Neuron (in vitro differentiated cells): ENCODE results near the gene TNNC2.
"Not testable (repeated sequence)": the region's sequence is repeated elsewhere in the genome, so short reads cannot be mapped to it uniquely, and the experiment has no call there.

ENCODE experiments used
- H2AFZ ChIP-seq: one replicate; pipeline ENCODE4 v1.6.1; 2013; ENCODE audit warnings: low read depth, mild to moderate bottlenecking, inconsistent platforms, low read length, moderate library complexity
- H3K27me3 ChIP-seq: one replicate; pipeline ENCODE4 v1.6.1; 2013; ENCODE audit warnings: low read length; ENCODE audit not compliant: insufficient read depth
- H3K36me3 ChIP-seq: one replicate; pipeline ENCODE4 v1.6.1; 2013; ENCODE audit warnings: low read length; ENCODE audit not compliant: insufficient read depth
- H3K4me1 ChIP-seq: one replicate; pipeline ENCODE4 v1.6.1; 2013; ENCODE audit warnings: low read length; ENCODE audit not compliant: insufficient read depth
- H3K4me3 ChIP-seq: 2 replicates; pipeline ENCODE4 v1.5.1; 2013; ENCODE audit warnings: mild to moderate bottlenecking, low read length, moderate library complexity
- H3K9me3 ChIP-seq: one replicate; pipeline ENCODE4 v1.6.1; 2013; ENCODE audit warnings: low read length

Gene TNNC2

GRCh38 chr20:45840700-45841198 is 13.6 kb upstream of the TNNC2 start:
- Histone ChIP-seq H3K4me1 (no peaks in the 10 kb centered on the region), H3K9me3 (no peaks in the 10 kb centered on the region), H3K4me3 (no peak overlapping the region), H2AFZ (no peak overlapping the region), H3K36me3 (peaks cover 53% of the 10 kb centered on the region), H3K27me3 (no peaks in the 10 kb centered on the region)

- H3K4me1 ChIP-seq = peaks cover 10% of the 10 kb centered on the region
- no peaks in the 10 kb centered on the region for H3K27me3 ChIP-seq
- H3K4me3 ChIP-seq = no peak overlapping the region
- H3K9me3 ChIP-seq = no peaks in the 10 kb centered on the region
- no peak overlapping the region for H2AFZ ChIP-seq
- peaks cover 18% of the 10 kb centered on the region for H3K36me3 ChIP-seq
Measured at GRCh38 chr20:45836841-45837240, 9.7 kb upstream of the TNNC2 start.

- Histone ChIP-seq H2AFZ (no peak overlapping the region), H3K36me3 (peaks cover 10% of the 10 kb centered on the region), H3K27me3 (no peaks in the 10 kb centered on the region), H3K4me3 (no peak overlapping the region), H3K4me1 (peaks cover 10% of the 10 kb centered on the region), H3K9me3 (no peaks in the 10 kb centered on the region)
Measured at GRCh38 chr20:45835825-45836224, 8.7 kb upstream of the TNNC2 start.

- Histone ChIP-seq H3K9me3 (no peaks in the 10 kb centered on the region), H2AFZ (no peak overlapping the region), H3K4me1 (peaks cover 10% of the 10 kb centered on the region), H3K36me3 (peaks cover 7% of the 10 kb centered on the region), H3K4me3 (no peak overlapping the region), H3K27me3 (no peaks in the 10 kb centered on the region)
Measured at GRCh38 chr20:45835329-45835765, 8.2 kb upstream of the TNNC2 start.

- H3K4me3 ChIP-seq = peak overlapping the region; percentile 74
- H3K36me3 ChIP-seq = peaks cover 6% of the 10 kb centered on the region
- no peaks in the 10 kb centered on the region for H3K27me3 ChIP-seq
- no peak overlapping the region for H2AFZ ChIP-seq
- H3K4me1 ChIP-seq = peaks cover 10% of the 10 kb centered on the region
- no peaks in the 10 kb centered on the region for H3K9me3 ChIP-seq
Measured at GRCh38 chr20:45834797-45835161, 7.7 kb upstream of the TNNC2 start.

- Histone ChIP-seq H2AFZ (peak overlapping the region; percentile 83), H3K27me3 (no peaks in the 10 kb centered on the region), H3K4me3 (peak overlapping the region; percentile 74), H3K4me1 (peaks cover 10% of the 10 kb centered on the region), H3K36me3 (peaks cover 6% of the 10 kb centered on the region), H3K9me3 (no peaks in the 10 kb centered on the region)
Measured at GRCh38 chr20:45833883-45834796, 7.0 kb upstream of the TNNC2 start.

GRCh38 chr20:45833030-45833882 is 6.1 kb upstream of the TNNC2 start, which contains the start of gene SNX21:
Gene SNX21 (plus strand): TSS chr20:45833799. CDS start chr20:45833920, 121 bp downstream.
- Histone ChIP-seq H3K27me3 (no peaks in the 10 kb centered on the region), H3K9me3 (no peaks in the 10 kb centered on the region), H3K36me3 (peaks cover 6% of the 10 kb centered on the region)

GRCh38 chr20:45832619-45833018 is 5.5 kb upstream of the TNNC2 start:
- H3K4me3 ChIP-seq = peak overlapping the region; percentile 74
- H3K4me1 ChIP-seq = peaks cover 12% of the 10 kb centered on the region

More at GRCh38 chr20:45833030-45833882, 6.1 kb upstream of the TNNC2 start, which contains the start of gene SNX21:
- Histone ChIP-seq H3K4me3 (peak within 1 kb of the TSS; percentile 74), H3K4me1 (peaks cover 12% of the 10 kb centered on the region), H2AFZ (peak within 1 kb of the TSS; percentile 83)

GRCh38 chr20:45829673-45830106 is 2.6 kb upstream of the TNNC2 start:
- not testable (repeated sequence) for H3K27me3 ChIP-seq, H3K36me3 ChIP-seq, H3K9me3 ChIP-seq, H2AFZ ChIP-seq, H3K4me3 ChIP-seq
- H3K4me1 ChIP-seq = peaks cover 17% of the 10 kb centered on the region

More at GRCh38 chr20:45832619-45833018, 5.5 kb upstream of the TNNC2 start:
- Histone ChIP-seq H2AFZ (no peak overlapping the region), H3K36me3 (peaks cover 6% of the 10 kb centered on the region), H3K27me3 (no peaks in the 10 kb centered on the region), H3K9me3 (no peaks in the 10 kb centered on the region)

- Histone ChIP-seq H3K36me3 (no peaks in the 10 kb centered on the region), H3K4me3 (no peak overlapping the region)
Measured at GRCh38 chr20:45828589-45828988, 1.5 kb upstream of the TNNC2 start.

GRCh38 chr20:45827712-45828111 is 600 bp upstream of the TNNC2 start:
- H3K27me3 ChIP-seq = no peaks in the 10 kb centered on the region
- H2AFZ ChIP-seq = no peak overlapping the region

More at GRCh38 chr20:45828589-45828988, 1.5 kb upstream of the TNNC2 start:
- Histone ChIP-seq H3K9me3 (no peaks in the 10 kb centered on the region), H2AFZ (no peak overlapping the region), H3K27me3 (no peaks in the 10 kb centered on the region), H3K4me1 (peaks cover 13% of the 10 kb centered on the region)

GRCh38 chr20:45826381-45827019 is 612 bp downstream of the TNNC2 start:
- Histone ChIP-seq H3K9me3 (no peaks in the 10 kb centered on the region), H3K36me3 (no peaks in the 10 kb centered on the region), H3K27me3 (no peaks in the 10 kb centered on the region), H3K4me1 (peaks cover 7% of the 10 kb centered on the region), H2AFZ (no peak overlapping the region), H3K4me3 (no peak overlapping the region)

More at GRCh38 chr20:45827712-45828111, 600 bp upstream of the TNNC2 start:
- H3K4me1 ChIP-seq = peaks cover 7% of the 10 kb centered on the region
- H3K9me3 ChIP-seq = no peaks in the 10 kb centered on the region
- no peak overlapping the region for H3K4me3 ChIP-seq
- no peaks in the 10 kb centered on the region for H3K36me3 ChIP-seq
